B cell (primary cell): ENCODE results near the gene GATA6. TPM values are rescaled to one million over a fixed set of nuclear protein-coding genes. Genes with fewer than 3 reads are reported as not detected.

ENCODE experiments used
- ATAC-seq: fragments of 200-7000 bp; cut with Tn5 transposase; one replicate; pipeline ENCODE4 v1.10.0; 2021; ENCODE audit warnings: low read depth, mild to moderate bottlenecking, moderate number of reproducible peaks, moderate library complexity
- CTCF ChIA-PET: fragments of 350-600 bp; sonication (Branson Sonifier 250); formaldehyde crosslinking; loops from one replicate; lab custom pipeline; 2021; ENCODE audit warnings: antibody characterized with exemption, inconsistent platforms; lab: Charles Lee
- POLR2A ChIA-PET: fragments of 350-600 bp; sonication (Branson Sonifier 250); formaldehyde crosslinking; loops from one replicate; lab custom pipeline; 2021; ENCODE audit warnings: antibody characterized with exemption; lab: Charles Lee
- DNase-seq: peaks from one replicate; pipeline ENCODE4 v3.0.0; 2013
- H2AFZ ChIP-seq: 2 replicates; pipeline ENCODE4 v1.6.1; 2012; ENCODE audit warnings: mild to moderate bottlenecking, low read depth, low read length; ENCODE audit not compliant: insufficient read depth, poor library complexity, severe bottlenecking
- H3K27ac ChIP-seq, 2 donors: 1 replicate in 1 of 2; 2 replicates in 1 of 2; pipeline ENCODE4 v1.5.1; 2012 to 2013; ENCODE audit warnings: low read length in 2 of 2, mild to moderate bottlenecking in 2 of 2, moderate library complexity in 1 of 2
- H3K27me3 ChIP-seq, 4 experiments: fragments of 200-600 bp in 1 of 4; sonication (generic) in 1 of 4; replicated peaks in 1 of 4; 1 replicate in 2 of 4; 2 replicates in 2 of 4; pipeline versions ENCODE4 v1.6.1 to v1.7.0; 2013 to 2016; ENCODE audit warnings: low read length in 3 of 4, mild to moderate bottlenecking in 2 of 4, mixed read lengths in 1 of 4, moderate library complexity in 1 of 4; ENCODE audit not compliant: insufficient read depth in 4 of 4, control insufficient read depth in 3 of 4; ENCODE audit errors: control extremely low read depth in 1 of 4
- H3K36me3 ChIP-seq, 2 experiments: replicated peaks in 1 of 2; 1 replicate in 1 of 2; 2 replicates in 1 of 2; pipeline versions ENCODE4 v1.6.1 to v1.7.1; 2013; ENCODE audit warnings: low read length in 1 of 2; ENCODE audit not compliant: insufficient read depth in 2 of 2, control insufficient read depth in 1 of 2; ENCODE audit errors: control extremely low read depth in 1 of 2, extremely low read depth in 1 of 2
- H3K4me1 ChIP-seq, 2 donors: fragments of 200-600 bp in 1 of 2; sonication (generic) in 1 of 2; 1 replicate in 1 of 2; 2 replicates in 1 of 2; pipeline versions ENCODE4 v1.5.1 to v1.6.1; 2013 to 2017; ENCODE audit warnings: low read length in 2 of 2; ENCODE audit not compliant: control insufficient read depth in 2 of 2, insufficient read depth in 2 of 2
- H3K4me2 ChIP-seq: replicated peaks from 2 replicates; pipeline ENCODE3; 2012; ENCODE audit warnings: mild to moderate bottlenecking, low read depth, low read length; ENCODE audit not compliant: poor library complexity, severe bottlenecking
- H3K4me3 ChIP-seq, 5 experiments: fragments of 200-600 bp in 1 of 5; sonication (generic) in 1 of 5; 1 replicate in 3 of 5; 2 replicates in 2 of 5; pipeline versions ENCODE4 v1.5.1 to v1.7.0; 2011 to 2016; ENCODE audit warnings: low read length in 4 of 5, mild to moderate bottlenecking in 4 of 5, low read depth in 2 of 5, control low read depth in 1 of 5, moderate library complexity in 1 of 5; ENCODE audit not compliant: insufficient read depth in 1 of 5; ENCODE audit errors: control extremely low read depth in 1 of 5, extremely low read depth in 1 of 5
- H3K79me2 ChIP-seq: fragments of 200-600 bp; sonication (generic); one replicate; pipeline ENCODE4 v1.6.0; 2016; ENCODE audit warnings: low read length; ENCODE audit not compliant: control insufficient read depth, insufficient read depth
- H3K9ac ChIP-seq: fragments of 200-600 bp; sonication (generic); 2 replicates; pipeline ENCODE4 v1.6.1; 2017; ENCODE audit warnings: mild to moderate bottlenecking, low read length, moderate library complexity
- H3K9me3 ChIP-seq, 3 donors: one replicate each; pipeline versions ENCODE4 v1.6.1 to v1.7.1; 2013; ENCODE audit warnings: low read length in 2 of 3; ENCODE audit not compliant: control insufficient read depth in 2 of 3, insufficient read depth in 1 of 3; ENCODE audit errors: control extremely low read depth in 1 of 3
- H4K20me1 ChIP-seq: 2 replicates; pipeline ENCODE4 v1.6.0; 2012; ENCODE audit warnings: mild to moderate bottlenecking, low read length; ENCODE audit not compliant: insufficient read depth, control insufficient read depth, poor library complexity, severe bottlenecking
- H3K27ac Mint-ChIP-seq: one replicate; pipeline ENCODE4 v1.8.0; 2021; ENCODE audit warnings: mixed read lengths
- H3K27me3 Mint-ChIP-seq: one replicate; pipeline ENCODE4 v1.8.0; 2021; ENCODE audit warnings: mixed read lengths
- H3K4me1 Mint-ChIP-seq: one replicate; pipeline ENCODE4 v1.8.0; 2021; ENCODE audit warnings: mixed read lengths
- H3K4me3 Mint-ChIP-seq: one replicate; pipeline ENCODE4 v1.8.0; 2021; ENCODE audit warnings: mixed read lengths
- H3K9me3 Mint-ChIP-seq: one replicate; pipeline ENCODE4 v1.8.0; 2022; ENCODE audit warnings: mixed read lengths; ENCODE audit not compliant: insufficient read depth
- CTCF ChIP-seq: fragments of 200-600 bp; IDR thresholded peaks from one replicate; pipeline ENCODE4 v1.8.0; 2022; ENCODE audit warnings: antibody characterized with exemption, mild to moderate bottlenecking
- EZH2 ChIP-seq: IDR thresholded peaks from 2 replicates; pipeline ENCODE4 v1.6.1; 2012; ENCODE audit warnings: borderline replicate concordance, low read depth, mild to moderate bottlenecking, moderate library complexity, low read length; ENCODE audit not compliant: insufficient read depth, poor library complexity, severe bottlenecking
- WGBS: methylation state at CpG from one replicate; pipeline ENCODE4 v1.1.5; 2013; ENCODE audit warnings: missing lambda C conversion rate; ENCODE audit not compliant: insufficient coverage; 5-methylcytosine and 5-hydroxymethylcytosine counted together
- intact Hi-C: fragments of 100-400 bp; cut with micrococcal nuclease; formaldehyde crosslinking; loops from one replicate; pipeline ENCODE4 v1.10.0; 2022
- polyA plus RNA-seq: library from polyadenylated mRNA; depleted of rRNA; stranded (reverse); fragments of >200 nt; gene quantifications from 2 replicates; pipeline ENCODE4 v1.2.3, GENCODE V29; 2012
- total RNA-seq, 2 donors: library from RNA; stranded (reverse); fragments of 120-200 nt in 1 of 2; gene quantifications; 1 replicate in 1 of 2; 2 replicates in 1 of 2; pipeline versions ENCODE4 v1.2.3 to v1.2.4, GENCODE V29; 2013 to 2022

Gene GATA6
- total and polyA plus RNA-seq, 2 donors (not counting 1 experiment from before 2014, with no cell fraction given): not detected

- no peak overlapping the region for H3K4me2 ChIP-seq
- intact Hi-C loops: no loop called here
These were observed 20.2 kb downstream of the GATA6 start for GRCh38 chr18:22189449-22190166.

More at GRCh38 chr18:22189449-22190166, 20.2 kb downstream of the GATA6 start:
- Histone ChIP-seq H3K9me3 (peaks cover 0 to 4% (median 0%) of the 10 kb centered on the region in 3 donors), H3K4me3 (no peak overlapping the region), H3K9ac (no peak overlapping the region), H3K36me3 (no peaks in the 10 kb centered on the region), H3K4me1 (peaks cover 0 to 3% of the 10 kb centered on the region in 2 donors), H3K27me3 (peaks cover 0 to 4% (median 0%) of the 10 kb centered on the region in 4 experiments), H2AFZ (no peak overlapping the region), H4K20me1 (no peaks in the 10 kb centered on the region), H3K27ac (no peak overlapping the region), H3K79me2 (no peaks in the 10 kb centered on the region)
- Mint-ChIP-seq H3K27me3 (peaks cover 17% of the 10 kb centered on the region), H3K27ac (no peak overlapping the region), H3K4me1 (peaks cover 2% of the 10 kb centered on the region), H3K9me3 (no peaks in the 10 kb centered on the region), H3K4me3 (no peak overlapping the region)
- TF ChIP-seq CTCF: no peak
- no peak for TF ChIP-seq EZH2
- CTCF ChIA-PET: no interaction called here
- 95% methylated on average over 8 of the region's 11 CpGs for WGBS
- ATAC-seq (no peak), DNase-seq (no peak)
- POLR2A ChIA-PET: no interaction called here
